H1 (cell line): ENCODE data around the gene TCF25. TPM values are rescaled to one million over a fixed set of nuclear protein-coding genes. Genes with fewer than 3 reads are reported as not detected.

Source experiments
- BRCA1 ChIP-seq: IDR thresholded peaks from 2 replicates; pipeline ENCODE4 v1.6.1; 2012; ENCODE audit warnings: low read depth, low read length, improper control_type of control experiment
- CTBP2 ChIP-seq: IDR thresholded peaks from 2 replicates; pipeline ENCODE4 v1.7.0; 2011; ENCODE audit warnings: borderline replicate concordance, mild to moderate bottlenecking, moderate library complexity, mixed read lengths, low read length; ENCODE audit not compliant: insufficient read depth, insufficient read length
- JUN ChIP-seq: IDR thresholded peaks from 2 replicates; pipeline ENCODE4 v1.6.1; 2011; ENCODE audit warnings: low read depth, mild to moderate bottlenecking, improper control_type of control experiment, low read length
- POLR2AphosphoS5 ChIP-seq: IDR thresholded peaks from 2 replicates; pipeline ENCODE4 v1.6.1; 2011; ENCODE audit warnings: low read depth, low read length
- SIN3A ChIP-seq, 2 experiments: IDR thresholded peaks in 1 of 2; conservative IDR thresholded peaks in 1 of 2; 2 replicates each; pipeline ENCODE4 v1.6.1; 2011 to 2012; ENCODE audit warnings: low read length in 2 of 2, improper control_type of control experiment in 1 of 2, low read depth in 1 of 2, mild to moderate bottlenecking in 1 of 2
- TEAD4 ChIP-seq: IDR thresholded peaks from 2 replicates; pipeline ENCODE4 v1.6.1; 2012; ENCODE audit warnings: low read depth, low read length, inconsistent platforms, mixed read lengths
- polyA plus RNA-seq, 7 experiments: library from polyadenylated mRNA; depleted of rRNA in 3 of 7; stranded (reverse) in 5 of 7; unstranded in 2 of 7; fragments of >200 nt in 5 of 7; fragments of 200-250 nt in 2 of 7; gene quantifications; 1 replicate in 5 of 7; 2 replicates in 1 of 7; 4 replicates in 1 of 7; pipeline versions ENCODE4 v1.2.1 to v1.2.3, GENCODE V29; 2011 to 2013; ENCODE audit warnings: missing spikeins in 2 of 7, mixed read lengths in 2 of 7
- total RNA-seq: library from RNA; stranded (reverse); fragmentation: NEBNext Ultra II Directional; extraction: Animal tissue kit (Norgen Biotek cat#: 25700); gene quantifications from 2 replicates; pipeline ENCODE4 v1.2.1, GENCODE V29; 2021
- TF ChIP-seq, protein P1 (sequence below): fragments of 300-600 bp; sonication (generic); IDR thresholded peaks from 2 replicates; pipeline ENCODE4 v1.7.1; 2012; ENCODE audit warnings: low read length, moderate library complexity, mild to moderate bottlenecking, inconsistent platforms; ENCODE audit not compliant: insufficient replicate concordance
- TF ChIP-seq, protein P2 (sequence below): IDR thresholded peaks from 2 replicates; pipeline ENCODE4 v1.6.1; 2012; ENCODE audit warnings: inconsistent platforms

The TCF25 gene
- total and polyA plus RNA-seq, 2 of the 8 experiments (the other 6 are each of a cell fraction or from before 2014, with no cell fraction given) = 78.1 to 102 TPM

DNA sequence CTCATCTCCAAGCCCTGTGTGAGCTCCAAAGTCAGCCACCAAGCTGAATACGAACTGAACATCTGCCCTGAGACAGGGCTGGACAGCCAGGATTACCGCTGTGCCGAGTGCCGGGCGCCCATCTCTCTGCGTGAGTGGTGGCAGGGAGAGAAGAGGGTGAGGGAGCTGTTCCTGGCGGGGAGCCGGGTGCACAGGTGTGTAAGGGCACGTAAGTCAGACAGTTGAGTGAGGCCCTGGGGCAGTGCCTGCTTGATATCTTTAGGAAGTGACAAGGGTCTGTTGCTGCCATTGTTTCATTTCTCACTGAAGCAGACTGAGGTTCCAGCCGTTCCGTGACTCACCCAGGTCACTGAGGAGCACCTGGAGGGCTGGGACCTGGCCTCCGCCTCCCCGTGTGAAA, 87.6 kb downstream of the TCF25 start (continued):
- TF ChIP-seq, protein P1, sequence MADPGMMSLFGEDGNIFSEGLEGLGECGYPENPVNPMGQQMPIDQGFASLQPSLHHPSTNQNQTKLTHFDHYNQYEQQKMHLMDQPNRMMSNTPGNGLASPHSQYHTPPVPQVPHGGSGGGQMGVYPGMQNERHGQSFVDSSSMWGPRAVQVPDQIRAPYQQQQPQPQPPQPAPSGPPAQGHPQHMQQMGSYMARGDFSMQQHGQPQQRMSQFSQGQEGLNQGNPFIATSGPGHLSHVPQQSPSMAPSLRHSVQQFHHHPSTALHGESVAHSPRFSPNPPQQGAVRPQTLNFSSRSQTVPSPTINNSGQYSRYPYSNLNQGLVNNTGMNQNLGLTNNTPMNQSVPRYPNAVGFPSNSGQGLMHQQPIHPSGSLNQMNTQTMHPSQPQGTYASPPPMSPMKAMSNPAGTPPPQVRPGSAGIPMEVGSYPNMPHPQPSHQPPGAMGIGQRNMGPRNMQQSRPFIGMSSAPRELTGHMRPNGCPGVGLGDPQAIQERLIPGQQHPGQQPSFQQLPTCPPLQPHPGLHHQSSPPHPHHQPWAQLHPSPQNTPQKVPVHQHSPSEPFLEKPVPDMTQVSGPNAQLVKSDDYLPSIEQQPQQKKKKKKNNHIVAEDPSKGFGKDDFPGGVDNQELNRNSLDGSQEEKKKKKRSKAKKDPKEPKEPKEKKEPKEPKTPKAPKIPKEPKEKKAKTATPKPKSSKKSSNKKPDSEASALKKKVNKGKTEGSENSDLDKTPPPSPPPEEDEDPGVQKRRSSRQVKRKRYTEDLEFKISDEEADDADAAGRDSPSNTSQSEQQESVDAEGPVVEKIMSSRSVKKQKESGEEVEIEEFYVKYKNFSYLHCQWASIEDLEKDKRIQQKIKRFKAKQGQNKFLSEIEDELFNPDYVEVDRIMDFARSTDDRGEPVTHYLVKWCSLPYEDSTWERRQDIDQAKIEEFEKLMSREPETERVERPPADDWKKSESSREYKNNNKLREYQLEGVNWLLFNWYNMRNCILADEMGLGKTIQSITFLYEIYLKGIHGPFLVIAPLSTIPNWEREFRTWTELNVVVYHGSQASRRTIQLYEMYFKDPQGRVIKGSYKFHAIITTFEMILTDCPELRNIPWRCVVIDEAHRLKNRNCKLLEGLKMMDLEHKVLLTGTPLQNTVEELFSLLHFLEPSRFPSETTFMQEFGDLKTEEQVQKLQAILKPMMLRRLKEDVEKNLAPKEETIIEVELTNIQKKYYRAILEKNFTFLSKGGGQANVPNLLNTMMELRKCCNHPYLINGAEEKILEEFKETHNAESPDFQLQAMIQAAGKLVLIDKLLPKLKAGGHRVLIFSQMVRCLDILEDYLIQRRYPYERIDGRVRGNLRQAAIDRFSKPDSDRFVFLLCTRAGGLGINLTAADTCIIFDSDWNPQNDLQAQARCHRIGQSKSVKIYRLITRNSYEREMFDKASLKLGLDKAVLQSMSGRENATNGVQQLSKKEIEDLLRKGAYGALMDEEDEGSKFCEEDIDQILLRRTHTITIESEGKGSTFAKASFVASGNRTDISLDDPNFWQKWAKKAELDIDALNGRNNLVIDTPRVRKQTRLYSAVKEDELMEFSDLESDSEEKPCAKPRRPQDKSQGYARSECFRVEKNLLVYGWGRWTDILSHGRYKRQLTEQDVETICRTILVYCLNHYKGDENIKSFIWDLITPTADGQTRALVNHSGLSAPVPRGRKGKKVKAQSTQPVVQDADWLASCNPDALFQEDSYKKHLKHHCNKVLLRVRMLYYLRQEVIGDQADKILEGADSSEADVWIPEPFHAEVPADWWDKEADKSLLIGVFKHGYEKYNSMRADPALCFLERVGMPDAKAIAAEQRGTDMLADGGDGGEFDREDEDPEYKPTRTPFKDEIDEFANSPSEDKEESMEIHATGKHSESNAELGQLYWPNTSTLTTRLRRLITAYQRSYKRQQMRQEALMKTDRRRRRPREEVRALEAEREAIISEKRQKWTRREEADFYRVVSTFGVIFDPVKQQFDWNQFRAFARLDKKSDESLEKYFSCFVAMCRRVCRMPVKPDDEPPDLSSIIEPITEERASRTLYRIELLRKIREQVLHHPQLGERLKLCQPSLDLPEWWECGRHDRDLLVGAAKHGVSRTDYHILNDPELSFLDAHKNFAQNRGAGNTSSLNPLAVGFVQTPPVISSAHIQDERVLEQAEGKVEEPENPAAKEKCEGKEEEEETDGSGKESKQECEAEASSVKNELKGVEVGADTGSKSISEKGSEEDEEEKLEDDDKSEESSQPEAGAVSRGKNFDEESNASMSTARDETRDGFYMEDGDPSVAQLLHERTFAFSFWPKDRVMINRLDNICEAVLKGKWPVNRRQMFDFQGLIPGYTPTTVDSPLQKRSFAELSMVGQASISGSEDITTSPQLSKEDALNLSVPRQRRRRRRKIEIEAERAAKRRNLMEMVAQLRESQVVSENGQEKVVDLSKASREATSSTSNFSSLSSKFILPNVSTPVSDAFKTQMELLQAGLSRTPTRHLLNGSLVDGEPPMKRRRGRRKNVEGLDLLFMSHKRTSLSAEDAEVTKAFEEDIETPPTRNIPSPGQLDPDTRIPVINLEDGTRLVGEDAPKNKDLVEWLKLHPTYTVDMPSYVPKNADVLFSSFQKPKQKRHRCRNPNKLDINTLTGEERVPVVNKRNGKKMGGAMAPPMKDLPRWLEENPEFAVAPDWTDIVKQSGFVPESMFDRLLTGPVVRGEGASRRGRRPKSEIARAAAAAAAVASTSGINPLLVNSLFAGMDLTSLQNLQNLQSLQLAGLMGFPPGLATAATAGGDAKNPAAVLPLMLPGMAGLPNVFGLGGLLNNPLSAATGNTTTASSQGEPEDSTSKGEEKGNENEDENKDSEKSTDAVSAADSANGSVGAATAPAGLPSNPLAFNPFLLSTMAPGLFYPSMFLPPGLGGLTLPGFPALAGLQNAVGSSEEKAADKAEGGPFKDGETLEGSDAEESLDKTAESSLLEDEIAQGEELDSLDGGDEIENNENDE = no peak
- TF ChIP-seq, protein P2, sequence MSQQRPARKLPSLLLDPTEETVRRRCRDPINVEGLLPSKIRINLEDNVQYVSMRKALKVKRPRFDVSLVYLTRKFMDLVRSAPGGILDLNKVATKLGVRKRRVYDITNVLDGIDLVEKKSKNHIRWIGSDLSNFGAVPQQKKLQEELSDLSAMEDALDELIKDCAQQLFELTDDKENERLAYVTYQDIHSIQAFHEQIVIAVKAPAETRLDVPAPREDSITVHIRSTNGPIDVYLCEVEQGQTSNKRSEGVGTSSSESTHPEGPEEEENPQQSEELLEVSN = no peak
- no peak for TF ChIP-seq BRCA1
- no peak for TF ChIP-seq TEAD4
- no peak for TF ChIP-seq JUN
- TF ChIP-seq POLR2AphosphoS5 = no peak
- no peak for TF ChIP-seq SIN3A (conservative IDR thresholded peaks at IDR 0.05 in 1 of 2, IDR thresholded peaks at IDR 0.05 in 1 of 2; ENCODE audit: low read depth in 1 of 2, low read length in 2 of 2)
- TF ChIP-seq CTBP2 = no peak
